Tibial nerve (tissue), 4 donors: ENCODE measurements around the gene COBL. TPM values are rescaled to one million over a fixed set of nuclear protein-coding genes. Genes with fewer than 3 reads are reported as not detected.
A peak's percentile ranks its signal among the peaks of the same experiment; 100 is the strongest.

ENCODE experiments used
- DNase-seq, 2 donors: peaks; one replicate each; pipeline ENCODE4 v3.0.0-alpha.2; 2019; ENCODE audit warnings: low spot score in 2 of 2
- H3K27ac ChIP-seq, 4 donors: fragments of 200-600 bp; sonication (generic) in 3 of 4; one replicate each; pipeline ENCODE4 v1.5.1; 2017 to 2019; ENCODE audit warnings: mild to moderate bottlenecking in 1 of 4
- H3K27me3 ChIP-seq, 2 donors: fragments of 200-600 bp; sonication (generic) in 1 of 2; one replicate each; pipeline versions ENCODE4 v1.5.1 to v1.6.0; 2017 to 2019
- H3K36me3 ChIP-seq, 3 donors: fragments of 200-600 bp; sonication (generic); one replicate each; pipeline ENCODE4 v1.5.1; 2018 to 2019
- H3K4me1 ChIP-seq, 4 donors: fragments of 200-600 bp; sonication (generic) in 3 of 4; one replicate each; pipeline ENCODE4 v1.5.1; 2017 to 2019
- H3K4me3 ChIP-seq, 4 donors: fragments of 200-600 bp; sonication (generic) in 3 of 4; one replicate each; pipeline ENCODE4 v1.5.1; 2017 to 2019; ENCODE audit warnings: mild to moderate bottlenecking in 1 of 4, moderate library complexity in 1 of 4
- H3K9me3 ChIP-seq, 4 donors: fragments of 200-600 bp; sonication (generic) in 3 of 4; one replicate each; pipeline ENCODE4 v1.5.1; 2017 to 2019
- EP300 ChIP-seq, 2 donors: sonication (generic); formaldehyde crosslinking; IDR thresholded peaks; one replicate each; pipeline ENCODE4 v1.6.1; 2017; ENCODE audit warnings: antibody characterized with exemption in 2 of 2, mild to moderate bottlenecking in 1 of 2
- POLR2A ChIP-seq, 2 donors: fragments of 450-650 bp; IDR thresholded peaks; one replicate each; pipeline ENCODE4 v1.6.1; 2017; ENCODE audit warnings: antibody characterized with exemption in 2 of 2, mild to moderate bottlenecking in 2 of 2, moderate library complexity in 2 of 2
- WGBS, 2 donors: methylation state at CpG; one replicate each; pipeline ENCODE4 v1.1.5; 2018; 5-methylcytosine and 5-hydroxymethylcytosine counted together
- total RNA-seq, 4 donors: library from RNA; depleted of rRNA; stranded (reverse); fragments of >200 nt; gene quantifications; one replicate each; pipeline ENCODE4 v1.1.0, GENCODE V29; 2016
- TF ChIP-seq, protein P1 (sequence below), 5 experiments: fragments of 200-600 bp in 3 of 5; fragments of 450-650 bp in 2 of 5; sonication (generic) in 3 of 5; IDR thresholded peaks; one replicate each; pipeline ENCODE4 v1.5.1; 2016 to 2019; ENCODE audit warnings: antibody characterized with exemption in 5 of 5, mild to moderate bottlenecking in 3 of 5, moderate library complexity in 2 of 5

The COBL gene
- total RNA-seq, 4 donors from 2014 or later: 6.3 to 18.1 (median 8.1) TPM

DNA sequence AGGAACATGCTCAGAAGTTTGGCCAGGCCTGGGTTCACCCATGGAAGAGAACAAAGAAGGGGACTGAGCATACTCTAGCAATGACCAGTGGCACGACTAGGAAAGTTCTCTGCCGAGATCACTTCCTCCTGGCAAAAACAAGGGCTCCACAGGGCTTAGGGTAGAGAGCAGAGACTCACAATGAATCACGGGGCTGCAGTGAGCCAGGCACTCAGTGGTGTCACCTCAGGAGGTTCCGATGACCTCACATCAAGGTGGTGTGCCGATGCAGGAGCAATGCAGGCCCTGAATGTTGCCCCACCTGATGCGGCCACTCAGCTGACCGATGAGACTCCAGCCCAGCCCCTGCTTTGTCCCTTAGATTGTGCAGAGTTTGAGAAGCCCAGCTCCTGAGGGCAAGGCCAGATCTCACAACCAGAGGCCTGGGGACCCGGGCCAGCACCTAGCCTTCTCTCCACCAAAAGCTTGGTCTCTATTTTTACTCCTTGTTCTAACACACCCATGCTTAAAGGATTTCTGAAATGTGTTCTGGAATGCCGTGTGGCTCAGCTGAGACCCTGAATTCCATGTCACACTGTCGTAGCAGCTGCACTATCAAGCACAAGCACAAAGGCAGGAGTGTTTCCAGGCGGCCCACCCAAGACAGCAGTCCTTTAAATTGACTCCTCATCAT lies 60.9 kb downstream of the COBL start:
- Histone ChIP-seq H3K27ac (peak overlapping the region; percentile 29 to 86 (median 62)), H3K27me3 (no peaks in the 10 kb centered on the region), H3K9me3 (no peaks in the 10 kb centered on the region), H3K4me3 (no peak overlapping the region), H3K4me1 (peaks cover 0 to 12% (median 5%) of the 10 kb centered on the region in 4 donors), H3K36me3 (no peaks in the 10 kb centered on the region)
- WGBS, 2 donors: 32 to 67% methylated on average over 7 to 11 of the region's 11 CpGs
- DNase-seq: no peak
- no peak for TF ChIP-seq POLR2A (IDR thresholded peaks at IDR 0.05)

DNA sequence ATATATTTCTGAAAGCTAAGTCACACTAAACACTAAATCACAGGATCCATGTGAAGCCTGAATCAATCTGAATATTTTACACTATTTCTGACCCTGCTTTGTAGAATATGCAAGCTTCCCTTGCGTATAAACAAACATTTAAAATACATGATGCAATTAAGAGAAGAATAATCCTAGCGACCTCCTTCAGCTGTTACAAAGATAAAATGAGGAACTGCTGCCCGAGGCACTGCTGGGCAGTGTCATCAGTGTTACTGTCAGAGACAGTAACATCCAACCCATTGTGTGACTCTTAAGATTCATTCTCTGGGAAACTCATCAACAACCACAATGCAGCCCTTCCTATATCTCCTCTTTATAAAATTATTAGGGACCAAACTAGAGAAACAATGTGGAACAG lies 61.6 kb downstream of the COBL start:
- Histone ChIP-seq H3K36me3 (no peaks in the 10 kb centered on the region), H3K27ac (peak overlapping the region; percentile 29 to 86 (median 62)), H3K9me3 (no peaks in the 10 kb centered on the region), H3K4me3 (no peak overlapping the region), H3K4me1 (peaks cover 0 to 12% (median 5%) of the 10 kb centered on the region in 4 donors), H3K27me3 (no peaks in the 10 kb centered on the region)
- TF ChIP-seq EP300 (IDR thresholded peaks at IDR 0.05) (no peak), POLR2A (IDR thresholded peaks at IDR 0.05) (no peak)
- TF ChIP-seq, protein P1, sequence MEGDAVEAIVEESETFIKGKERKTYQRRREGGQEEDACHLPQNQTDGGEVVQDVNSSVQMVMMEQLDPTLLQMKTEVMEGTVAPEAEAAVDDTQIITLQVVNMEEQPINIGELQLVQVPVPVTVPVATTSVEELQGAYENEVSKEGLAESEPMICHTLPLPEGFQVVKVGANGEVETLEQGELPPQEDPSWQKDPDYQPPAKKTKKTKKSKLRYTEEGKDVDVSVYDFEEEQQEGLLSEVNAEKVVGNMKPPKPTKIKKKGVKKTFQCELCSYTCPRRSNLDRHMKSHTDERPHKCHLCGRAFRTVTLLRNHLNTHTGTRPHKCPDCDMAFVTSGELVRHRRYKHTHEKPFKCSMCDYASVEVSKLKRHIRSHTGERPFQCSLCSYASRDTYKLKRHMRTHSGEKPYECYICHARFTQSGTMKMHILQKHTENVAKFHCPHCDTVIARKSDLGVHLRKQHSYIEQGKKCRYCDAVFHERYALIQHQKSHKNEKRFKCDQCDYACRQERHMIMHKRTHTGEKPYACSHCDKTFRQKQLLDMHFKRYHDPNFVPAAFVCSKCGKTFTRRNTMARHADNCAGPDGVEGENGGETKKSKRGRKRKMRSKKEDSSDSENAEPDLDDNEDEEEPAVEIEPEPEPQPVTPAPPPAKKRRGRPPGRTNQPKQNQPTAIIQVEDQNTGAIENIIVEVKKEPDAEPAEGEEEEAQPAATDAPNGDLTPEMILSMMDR (IDR thresholded peaks at IDR 0.05): no peak
- no peak for DNase-seq
- 77 to 83% methylated on average over 3 of the region's 3 CpGs for WGBS, 2 donors

DNA sequence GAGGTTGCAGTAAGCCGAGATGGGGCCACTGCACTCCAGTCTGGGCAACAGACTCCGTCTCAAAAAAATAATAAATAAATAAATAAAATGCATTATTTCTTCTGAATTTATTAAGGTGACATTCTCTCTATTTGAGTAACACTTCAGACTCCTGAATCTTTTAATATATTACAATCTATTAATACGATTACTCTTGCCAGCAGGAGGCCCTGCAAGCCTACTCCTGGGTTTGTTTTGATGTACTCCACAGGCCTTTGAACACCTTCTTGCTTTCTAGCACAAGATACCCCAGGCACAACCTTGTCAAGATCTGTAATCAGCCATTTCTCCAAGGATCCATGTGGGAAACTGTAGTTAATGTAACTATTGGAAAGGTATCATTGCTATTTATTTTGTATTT lies 63.5 kb downstream of the COBL start:
- Histone ChIP-seq H3K9me3 (no peaks in the 10 kb centered on the region), H3K27ac (peak overlapping the region in 1 of 4 donors; percentile 86), H3K36me3 (no peaks in the 10 kb centered on the region), H3K4me3 (no peak overlapping the region), H3K27me3 (no peaks in the 10 kb centered on the region), H3K4me1 (peaks cover 0 to 12% (median 5%) of the 10 kb centered on the region in 4 donors)
- WGBS, 2 donors: 89 to 91% methylated on average over 3 of the region's 3 CpGs
- no peak for TF ChIP-seq POLR2A (IDR thresholded peaks at IDR 0.05)
- no peak for TF ChIP-seq EP300 (IDR thresholded peaks at IDR 0.05)
- TF ChIP-seq, protein P1 (IDR thresholded peaks at IDR 0.05): no peak
- no peak for DNase-seq

DNA sequence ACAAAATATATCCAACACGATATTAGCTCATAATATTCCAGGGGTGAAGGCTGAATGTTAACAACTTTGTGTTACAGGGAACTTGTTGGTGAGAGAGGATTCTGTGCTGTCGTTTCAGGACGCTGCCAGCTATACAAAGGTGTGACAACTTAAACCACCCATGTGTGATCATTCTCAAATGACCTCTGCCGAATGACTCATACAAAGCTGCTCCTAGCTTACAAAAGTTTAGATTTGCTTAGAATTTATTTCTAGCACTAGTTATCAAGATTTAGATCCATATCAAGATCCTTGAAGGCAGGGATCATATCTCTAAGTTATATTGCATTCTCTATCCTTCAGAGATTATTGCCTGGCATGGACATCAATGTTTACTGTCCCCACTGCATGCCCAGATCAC lies 65.3 kb downstream of the COBL start:
- whole genome bisulfite sequencing, 2 donors: 78 to 80% methylated on average over 4 of the region's 4 CpGs

DNA sequence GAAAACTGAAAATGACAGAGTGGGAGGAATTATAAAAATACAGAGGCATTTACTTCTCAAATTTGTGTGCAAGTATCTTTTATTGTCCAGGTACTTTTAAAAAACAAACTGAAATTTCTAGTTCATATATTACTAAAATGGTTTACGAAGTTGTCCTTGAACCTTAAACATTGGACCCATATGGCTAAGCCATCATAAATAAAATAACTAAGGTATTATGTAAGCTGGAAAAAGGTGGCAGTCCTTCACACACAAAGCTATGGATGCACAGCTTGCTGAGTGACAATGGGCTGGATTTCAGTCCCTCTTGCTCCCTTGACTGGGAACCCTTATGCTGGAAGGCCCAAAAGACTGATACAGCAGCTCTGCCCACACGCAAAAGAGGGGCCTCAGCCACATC lies 66.1 kb downstream of the COBL start:
- Histone ChIP-seq H3K9me3 (no peaks in the 10 kb centered on the region), H3K36me3 (no peaks in the 10 kb centered on the region), H3K4me3 (no peak overlapping the region), H3K27me3 (no peaks in the 10 kb centered on the region), H3K4me1 (peaks cover 0 to 13% (median 3%) of the 10 kb centered on the region in 4 donors), H3K27ac (peak overlapping the region in 1 of 4 donors; percentile 1)
- WGBS, 2 donors: 86% methylated on average over 2 of the region's 2 CpGs
- DNase-seq: no peak
- no peak for TF ChIP-seq POLR2A (IDR thresholded peaks at IDR 0.05)
- TF ChIP-seq, protein P1 (IDR thresholded peaks at IDR 0.05): no peak
- TF ChIP-seq EP300 (IDR thresholded peaks at IDR 0.05): no peak

More for the DNA sequence above, 65.3 kb downstream of the COBL start:
- H3K9me3 ChIP-seq: no peaks in the 10 kb centered on the region
- no peak overlapping the region for H3K27ac ChIP-seq
- H3K4me1 ChIP-seq: peaks cover 0 to 16% (median 5%) of the 10 kb centered on the region in 4 donors
- no peak overlapping the region for H3K4me3 ChIP-seq
- H3K36me3 ChIP-seq: no peaks in the 10 kb centered on the region
- DNase-seq: no peak
- no peak for TF ChIP-seq POLR2A (IDR thresholded peaks at IDR 0.05)
- TF ChIP-seq EP300 (IDR thresholded peaks at IDR 0.05): no peak
- TF ChIP-seq, protein P1 (IDR thresholded peaks at IDR 0.05): no peak
- no peaks in the 10 kb centered on the region for H3K27me3 ChIP-seq
